Measurements from ENCODE around the gene KRTAP10-5.

The KRTAP10-5 gene

GRCh38 chr21:44548381-44548780 is 32.0 kb downstream of the KRTAP10-5 start:
- DNase-seq = no peak

DNA sequence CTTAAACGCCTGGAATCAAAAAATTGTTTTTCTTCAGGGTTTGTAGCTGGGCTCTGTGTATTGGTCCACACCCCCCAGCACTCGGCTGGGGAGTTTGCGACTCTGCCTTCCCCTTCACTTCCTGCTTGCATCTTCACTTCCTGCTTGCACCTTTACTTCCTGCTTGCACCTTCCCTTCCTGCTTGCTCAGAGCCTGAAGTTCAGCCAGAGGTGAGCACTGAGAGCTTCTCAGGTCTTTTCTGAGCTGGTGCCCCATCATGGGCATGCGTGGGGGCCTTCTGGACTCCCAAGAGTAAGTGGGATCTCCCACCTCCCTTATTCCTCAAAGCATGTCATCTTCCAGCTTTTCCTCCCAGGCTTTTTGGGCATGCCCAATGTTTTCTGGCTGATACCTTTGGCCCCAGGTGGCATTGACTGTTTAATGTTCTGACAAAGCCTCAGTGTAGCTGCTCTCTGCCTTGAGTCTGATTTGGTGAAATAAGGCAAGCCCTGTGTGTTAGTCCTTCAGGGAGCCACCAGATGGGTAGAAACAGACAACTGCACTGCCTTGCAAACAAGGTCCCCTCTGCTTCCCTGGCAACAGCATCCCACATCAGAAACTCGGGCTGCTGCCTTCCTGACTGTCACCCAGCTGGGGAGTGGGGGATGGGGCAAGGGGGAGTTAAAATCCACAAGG is 32.6 kb downstream of the KRTAP10-5 start:
- DNase-seq = peak in 1 of 4 experiments; percentile 14

- no peak for DNase-seq
Measured at GRCh38 chr21:44544566-44544965, 35.8 kb downstream of the KRTAP10-5 start.

- no peak for DNase-seq
Measured at GRCh38 chr21:44542716-44543115, 37.7 kb downstream of the KRTAP10-5 start.

- DNase-seq = no peak
Measured at GRCh38 chr21:44540741-44541288, 39.6 kb downstream of the KRTAP10-5 start.

DNA sequence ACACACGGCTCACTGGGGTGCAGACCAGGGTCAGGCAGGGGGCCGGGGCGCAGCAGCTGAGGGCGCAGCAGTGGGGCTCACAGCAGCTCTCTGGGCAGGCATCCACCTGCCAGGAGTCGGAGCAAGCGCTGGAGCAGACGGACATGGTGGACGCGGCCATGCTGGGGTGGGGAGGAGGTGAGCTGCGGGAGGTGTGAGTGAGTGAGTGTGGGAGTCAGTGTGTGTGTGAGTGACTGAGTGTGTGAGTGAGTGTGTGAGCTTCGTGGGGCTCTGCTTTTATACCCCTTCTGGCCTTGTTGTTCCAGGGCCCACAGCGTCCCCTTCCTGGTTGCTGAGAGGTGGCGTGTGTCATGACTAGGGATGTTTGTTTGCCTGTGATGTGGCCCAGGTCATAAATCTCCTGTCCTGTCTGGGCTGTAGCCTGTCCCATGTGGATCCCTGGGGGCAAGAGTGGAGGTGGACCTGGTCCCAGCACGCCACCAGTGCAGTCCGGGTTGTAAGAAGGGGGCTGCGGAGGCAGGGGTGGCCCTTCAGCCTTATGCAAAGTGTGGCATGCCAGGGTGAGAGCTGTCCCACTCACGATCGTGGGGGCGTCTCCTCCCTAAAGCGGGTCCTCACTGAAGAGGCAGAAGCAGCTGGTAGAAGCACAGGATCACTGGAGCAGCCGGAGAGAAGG is 40.3 kb downstream of the KRTAP10-5 start, which contains the start of gene KRTAP10-1:
Gene KRTAP10-1, minus strand, starts transcription at position 205 of the 676 bp plus-strand sequence. Its CDS starts 45 bp downstream, at position 160.
- no peak for DNase-seq

GRCh38 chr21:44539046-44539445 is 41.4 kb downstream of the KRTAP10-5 start:
- no peak for DNase-seq

DNA sequence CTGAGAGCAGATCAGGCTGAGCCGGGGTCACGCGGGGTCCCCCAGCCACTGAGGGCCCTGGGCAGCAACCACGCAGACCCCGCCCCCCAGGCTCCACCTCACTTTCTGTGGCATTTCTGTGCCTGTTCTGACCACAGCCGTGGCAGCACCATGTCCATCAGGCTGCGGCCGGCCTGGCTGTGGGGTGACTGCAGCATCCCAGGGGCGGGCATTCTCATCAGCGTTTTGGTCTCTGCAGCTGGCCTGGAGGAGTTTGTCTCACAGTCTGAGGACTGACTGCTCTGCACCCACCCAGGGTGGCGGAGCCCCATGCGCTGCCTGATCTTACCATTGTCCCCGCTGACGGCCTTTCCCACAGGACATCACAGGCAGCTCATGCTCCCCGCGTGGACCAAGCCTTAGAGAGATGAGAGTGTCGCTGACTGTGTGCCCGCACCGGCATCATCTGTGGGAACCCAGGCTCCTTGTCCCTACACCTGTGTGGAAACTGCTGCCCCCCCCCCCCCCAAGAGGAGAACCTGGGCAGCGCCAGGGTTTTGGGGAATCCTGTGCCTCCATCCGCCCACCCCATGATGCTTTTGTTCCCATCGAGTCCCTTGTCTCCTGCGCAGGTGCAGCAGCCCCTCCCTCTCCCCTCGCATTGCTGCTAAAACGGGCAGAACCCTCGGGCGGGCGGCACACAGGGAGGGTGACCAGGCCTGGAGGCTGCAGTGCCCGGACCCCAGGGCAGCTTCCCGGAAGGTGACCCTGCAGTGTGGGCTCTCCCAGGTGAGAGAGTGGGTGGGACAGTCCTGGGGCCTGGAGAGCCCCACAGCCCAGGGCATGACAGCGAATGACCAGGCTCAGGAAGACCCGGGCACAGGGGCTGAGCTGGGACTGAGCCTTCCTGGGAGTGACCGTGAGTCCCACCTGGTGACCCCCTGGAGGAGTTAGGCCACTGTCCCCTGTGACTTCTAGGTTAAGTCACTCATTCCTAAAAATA is 42.2 kb downstream of the KRTAP10-5 start:
- DNase-seq = no peak

GRCh38 chr21:44535963-44536362 is 44.4 kb downstream of the KRTAP10-5 start:
- DNase-seq = no peak

GRCh38 chr21:44534688-44535087 is 45.7 kb downstream of the KRTAP10-5 start:
- DNase-seq = no peak

DNA sequence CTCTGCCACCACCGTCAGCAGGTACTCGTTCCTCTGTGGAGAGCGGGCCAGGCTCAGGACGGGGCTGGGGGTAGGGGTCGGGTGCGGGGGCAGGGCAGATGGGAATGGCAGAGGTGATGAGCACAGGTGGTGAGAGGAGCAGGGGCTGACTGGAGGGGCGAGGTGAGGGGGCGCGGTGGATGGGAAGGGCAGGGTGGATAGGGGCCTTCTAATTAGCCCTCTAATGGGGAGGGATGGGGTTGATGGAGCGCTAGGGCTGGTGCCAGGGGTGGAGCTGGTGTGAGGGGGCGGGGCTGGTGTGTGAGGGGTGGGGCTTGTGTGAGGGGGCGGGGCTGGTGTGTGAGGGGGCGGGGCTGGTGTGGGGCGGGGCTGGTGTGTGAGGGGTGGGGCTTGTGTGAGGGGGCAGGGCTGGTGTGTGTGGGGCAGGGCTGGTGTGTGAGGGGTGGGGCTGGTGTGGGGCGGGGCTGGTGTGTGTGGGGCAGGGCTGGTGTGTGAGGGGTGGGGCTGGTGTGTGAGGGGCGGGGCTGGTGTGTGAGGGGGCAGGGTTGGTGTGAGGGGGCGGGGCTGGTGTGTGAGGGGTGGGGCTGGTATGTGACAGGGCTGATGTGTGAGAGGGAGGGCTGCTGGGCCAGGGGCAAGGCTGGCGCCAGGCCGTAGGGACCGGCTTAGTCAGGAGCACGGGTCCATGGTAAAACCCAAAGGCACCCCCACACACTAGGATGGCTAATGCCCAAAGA is 46.3 kb downstream of the KRTAP10-5 start:
- DNase-seq = no peak

- no peak for DNase-seq
Measured at GRCh38 chr21:44533121-44533890, 47.1 kb downstream of the KRTAP10-5 start.

- DNase-seq = no peak
Measured at GRCh38 chr21:44532712-44533111, 47.7 kb downstream of the KRTAP10-5 start.

GRCh38 chr21:44531606-44532564 is 48.5 kb downstream of the KRTAP10-5 start:
- DNase-seq = no peak

- no peak for DNase-seq
Measured at GRCh38 chr21:44530903-44531605, 49.4 kb downstream of the KRTAP10-5 start.

DNA sequence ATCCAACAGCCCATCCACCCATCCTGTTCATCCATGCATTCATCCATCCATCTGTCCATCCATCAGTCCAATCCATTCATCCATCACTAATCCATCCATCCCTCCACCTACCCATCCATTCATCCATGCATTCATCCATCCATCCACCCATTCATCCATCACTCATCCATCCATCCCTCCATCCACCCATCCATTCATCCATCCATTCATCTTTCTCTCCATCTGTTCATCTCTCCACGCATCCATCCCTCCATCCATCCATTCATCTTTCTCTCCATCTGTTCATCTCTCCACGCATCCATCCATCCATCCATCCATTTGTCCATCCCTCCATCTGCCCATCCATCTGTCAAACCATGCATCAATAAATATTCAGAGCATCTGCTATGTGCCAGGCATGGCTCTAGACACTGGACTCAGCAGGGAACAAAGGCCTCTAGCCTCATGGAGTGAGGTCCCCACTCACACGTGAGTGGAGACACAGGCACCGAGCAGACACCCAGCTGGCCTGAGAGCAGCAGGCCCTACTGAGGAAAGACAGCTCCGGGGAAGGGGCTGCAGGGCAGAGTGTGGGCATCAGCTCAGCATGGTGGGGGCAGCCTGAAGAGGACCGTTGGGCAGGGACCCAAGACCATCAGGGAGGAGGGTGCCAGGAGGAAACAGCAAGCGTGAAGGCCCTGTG is 50.0 kb downstream of the KRTAP10-5 start:
- no peak for DNase-seq

DNA sequence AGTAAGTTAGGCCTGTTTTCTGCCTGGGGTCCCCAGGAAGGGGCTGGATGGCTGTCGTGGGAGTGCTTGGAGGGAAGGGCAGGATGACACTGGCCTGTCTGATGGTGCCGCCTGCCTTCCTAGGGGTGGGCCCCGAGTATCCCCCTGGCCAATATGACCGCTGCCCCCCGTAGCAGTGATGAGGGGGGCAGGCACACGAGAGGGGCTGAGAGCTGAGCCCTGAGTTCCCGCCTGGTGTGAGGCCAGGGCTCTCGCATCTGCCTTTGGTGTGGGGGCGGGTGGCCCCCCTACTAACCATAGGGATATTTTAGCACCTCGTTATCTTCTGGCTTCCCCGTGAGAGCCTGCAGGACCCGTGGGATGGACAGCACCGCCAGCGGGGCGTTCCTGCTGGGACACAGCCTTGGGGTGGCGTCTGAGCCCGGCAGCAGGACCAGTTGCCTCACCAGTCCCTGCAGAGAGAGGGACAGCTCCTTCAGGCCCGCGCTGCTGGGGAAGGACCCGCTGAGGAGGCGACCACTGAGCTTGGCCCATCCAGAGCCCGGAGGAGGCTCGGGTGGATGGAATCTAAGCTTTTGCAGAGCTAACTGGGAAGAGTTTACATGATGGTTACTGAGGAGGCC is 50.8 kb downstream of the KRTAP10-5 start:
- DNase-seq = no peak

Measured in activated naive CD4-positive, alpha-beta T cell (primary cell).